Heart left ventricle (tissue), 13 donors: ENCODE results near the gene ATAT1.

Experiments used
- CTCF ChIP-seq, 12 donors: fragments of 200-600 bp; sonication (generic) in 4 of 12; IDR thresholded peaks; one replicate each; pipeline versions ENCODE4 v1.5.0 to v1.8.0; 2018 to 2022; ENCODE audit warnings: antibody characterized with exemption in 12 of 12, mild to moderate bottlenecking in 5 of 12
- POLR2A ChIP-seq, 2 donors: fragments of 450-650 bp; IDR thresholded peaks; one replicate each; pipeline ENCODE4 v1.6.1; 2017; ENCODE audit warnings: antibody characterized with exemption in 2 of 2, mild to moderate bottlenecking in 2 of 2, moderate library complexity in 2 of 2
- donor health status: ischemic (EF 13 %, LVEDD 7.1; RV severe dilation, severe dysfunction).
- donor health status: DM: no; HTN: yes; CAD: no.
- donor health status: DM: no; HTN: no; CAD: no.
- donor health status: ischemic (EF 25% LVEDD 6.9; RV normal size, moderate dysfunction).
- donor health status: ischemic (EF 25% LVEDD 5.7; RV mildly dilated, moderate dysfunction).
- donor health status: ischemic (EF 35%, LVEDD 5.7; RV mildly dilated, moderate dysfunction).
- donor health status: nonischemic (EF 11% LVEDD 7.7; RV severe dilation, severe dysfunction).
- donor health status: DM: yes; HTN: yes; CAD: no.
- donor health status: PGD.
- donor health status: ischemic (EF 29% LVEDD 5.4; RV normal size, mild dysfunction).
- donor health status: nonischemic (EF 23%, LVEDD 6.1; RV moderate dilation, normal function).

DNA sequence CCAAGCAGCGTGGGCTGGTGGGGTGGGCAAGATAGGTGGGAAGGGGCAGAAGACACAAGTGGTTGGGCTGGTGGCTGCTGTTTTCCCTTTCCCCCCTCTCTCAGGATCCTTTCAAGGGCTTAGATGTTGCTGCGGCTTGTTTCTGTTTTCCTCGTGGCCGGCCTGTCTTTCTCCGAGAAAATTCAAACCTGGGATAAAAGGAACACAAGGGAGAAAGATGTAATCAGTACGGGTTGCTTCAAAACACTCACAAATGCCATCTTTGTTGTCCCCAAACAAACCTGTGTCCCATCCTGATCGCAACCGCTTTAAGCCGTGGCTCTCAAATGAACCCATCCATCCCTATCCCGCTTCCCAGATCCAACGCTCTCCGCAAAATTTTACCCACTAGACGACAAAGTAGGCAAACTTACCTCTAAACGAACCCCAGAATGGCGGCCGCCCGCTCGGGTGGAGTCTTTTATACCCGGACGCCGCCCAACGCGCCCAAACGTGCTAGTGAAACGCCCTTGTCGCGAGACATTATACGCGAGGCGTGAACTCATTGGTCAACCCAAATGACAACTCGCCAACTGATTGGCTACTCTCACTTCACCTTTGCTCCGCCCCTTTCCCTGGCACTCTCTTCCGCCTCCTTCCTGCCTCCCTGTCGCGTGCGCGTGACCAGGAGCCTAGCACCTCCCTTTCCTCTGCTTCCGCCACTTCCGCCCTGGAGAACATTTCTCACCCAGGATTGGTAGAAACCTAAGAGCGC lies 9.7 kb upstream of the ATAT1 start, which contains the start of gene PPP1R10:
- peak; percentile 99 for TF ChIP-seq POLR2A (IDR thresholded peaks at IDR 0.05)
- TF ChIP-seq CTCF (IDR thresholded peaks at IDR 0.05), result no peak
